Nephron progenitor cell (in vitro differentiated cells): ENCODE results near the gene ULBP1.
A peak's percentile ranks its signal among the peaks of the same experiment; 100 is the strongest.
"Not testable (repeated sequence)": the region's sequence is repeated elsewhere in the genome, so short reads cannot be mapped to it uniquely, and the experiment has no call there.

Experiments used
- DNase-seq: peaks from one replicate; pipeline ENCODE4 v3.0.0; 2021
- H3K27ac Mint-ChIP-seq: 2 replicates; pipeline ENCODE4 v1.8.0; 2021; ENCODE audit warnings: mild to moderate bottlenecking, moderate library complexity, mixed read lengths
- H3K27me3 Mint-ChIP-seq: 2 replicates; pipeline ENCODE4 v1.8.0; 2021; ENCODE audit warnings: mild to moderate bottlenecking, low read depth, mixed read lengths; ENCODE audit not compliant: poor library complexity
- H3K36me3 Mint-ChIP-seq: 2 replicates; pipeline ENCODE4 v1.8.0; 2021; ENCODE audit warnings: low read depth, mixed read lengths
- H3K4me1 Mint-ChIP-seq: 2 replicates; pipeline ENCODE4 v1.8.0; 2021; ENCODE audit warnings: mixed read lengths
- H3K4me3 Mint-ChIP-seq: 2 replicates; pipeline ENCODE4 v1.8.0; 2021; ENCODE audit warnings: mild to moderate bottlenecking, moderate library complexity, mixed read lengths
- H3K9me3 Mint-ChIP-seq: 2 replicates; pipeline ENCODE4 v1.8.0; 2021; ENCODE audit warnings: mild to moderate bottlenecking, moderate library complexity, mixed read lengths
- CTCF ChIP-seq: fragments of 200-600 bp; sonication (generic); IDR thresholded peaks from 2 replicates; pipeline ENCODE4 v1.5.0; 2021; ENCODE audit warnings: antibody characterized with exemption

ULBP1 gene

GRCh38 chr6:149924933-149925252 lies 38.9 kb upstream of the ULBP1 start:
- Mint-ChIP-seq H3K4me1 (peaks cover 16% of the 10 kb centered on the region), H3K36me3 (no peaks in the 10 kb centered on the region), H3K27me3 (peaks cover 97% of the 10 kb centered on the region), H3K4me3 (no peak overlapping the region), H3K9me3 (peaks cover 30% of the 10 kb centered on the region), H3K27ac (no peak overlapping the region)
- TF ChIP-seq CTCF: no peak
- DNase-seq: no peak

DNA sequence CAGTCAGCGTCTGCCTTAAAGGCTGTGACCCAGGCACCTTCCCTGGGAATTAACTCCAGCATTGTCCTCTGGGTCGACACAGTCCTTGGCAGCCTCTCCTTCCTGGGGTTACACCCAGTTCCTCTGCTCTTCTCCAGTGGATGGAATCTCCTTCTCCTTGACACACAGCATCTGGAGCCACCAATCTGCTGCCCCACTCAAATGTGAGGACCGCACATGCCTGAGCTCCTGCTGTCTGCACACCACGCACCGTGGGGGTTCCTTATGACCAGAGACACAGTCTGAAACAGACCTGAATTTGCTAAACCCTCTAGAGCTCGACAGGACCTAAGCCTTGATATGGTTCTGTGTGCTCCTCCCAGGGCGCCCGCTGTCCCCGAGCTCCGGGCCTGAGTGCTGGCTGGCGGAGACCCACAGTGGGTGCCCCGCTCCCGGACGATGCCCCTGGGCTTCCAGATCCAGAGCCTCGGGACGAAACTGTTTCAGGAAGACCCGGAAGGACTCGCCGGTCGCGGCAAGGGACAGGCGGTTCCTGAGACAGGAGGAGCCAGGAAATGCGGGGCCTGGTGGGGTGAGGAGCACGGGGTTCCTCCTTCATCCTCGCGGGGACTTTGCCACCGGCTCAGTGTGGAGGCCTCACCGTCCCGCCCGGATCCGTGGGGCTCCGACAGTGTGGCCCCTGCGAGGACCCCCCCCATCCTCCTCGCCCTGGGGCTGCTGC lies 38.3 kb upstream of the ULBP1 start:
- TF ChIP-seq CTCF: no peak
- peak; percentile 23 for DNase-seq
- Mint-ChIP-seq H3K27ac (no peak overlapping the region), H3K9me3 (peaks cover 35% of the 10 kb centered on the region), H3K27me3 (peaks cover 97% of the 10 kb centered on the region), H3K4me1 (peaks cover 16% of the 10 kb centered on the region), H3K36me3 (no peaks in the 10 kb centered on the region), H3K4me3 (peak overlapping the region; percentile 73)

GRCh38 chr6:149925974-149926777 lies 37.6 kb upstream of the ULBP1 start:
- Mint-ChIP-seq H3K4me1 (peaks cover 16% of the 10 kb centered on the region), H3K4me3 (peak overlapping the region; percentile 82), H3K36me3 (no peaks in the 10 kb centered on the region), H3K27ac (no peak overlapping the region), H3K27me3 (peaks cover 97% of the 10 kb centered on the region), H3K9me3 (peaks cover 37% of the 10 kb centered on the region)
- TF ChIP-seq CTCF: peak; percentile 82
- peak; percentile 90 for DNase-seq

DNA sequence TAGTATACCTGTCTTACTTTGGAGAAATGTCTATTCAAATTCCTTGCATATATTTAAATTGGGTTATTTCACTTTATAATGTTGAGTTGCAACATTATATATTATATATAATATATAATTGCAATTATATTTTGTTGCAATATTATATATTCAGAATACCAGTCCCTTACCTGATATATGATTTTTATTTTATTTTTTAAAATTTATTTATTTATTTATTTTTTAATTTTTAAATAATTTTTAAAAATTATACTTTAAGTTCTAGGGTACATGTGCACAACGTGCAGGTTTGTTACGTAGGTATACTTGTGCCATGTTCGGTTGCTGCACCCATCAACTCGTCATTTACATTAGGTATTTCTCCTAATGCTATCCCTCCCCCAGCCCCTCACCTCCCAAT lies 36.7 kb upstream of the ULBP1 start:
- DNase-seq, H3K36me3 Mint-ChIP-seq, H3K27ac Mint-ChIP-seq, H3K4me3 Mint-ChIP-seq: not testable (repeated sequence)
- peaks cover 16% of the 10 kb centered on the region for H3K4me1 Mint-ChIP-seq
- peaks cover 37% of the 10 kb centered on the region for H3K9me3 Mint-ChIP-seq
- peaks cover 97% of the 10 kb centered on the region for H3K27me3 Mint-ChIP-seq

DNA sequence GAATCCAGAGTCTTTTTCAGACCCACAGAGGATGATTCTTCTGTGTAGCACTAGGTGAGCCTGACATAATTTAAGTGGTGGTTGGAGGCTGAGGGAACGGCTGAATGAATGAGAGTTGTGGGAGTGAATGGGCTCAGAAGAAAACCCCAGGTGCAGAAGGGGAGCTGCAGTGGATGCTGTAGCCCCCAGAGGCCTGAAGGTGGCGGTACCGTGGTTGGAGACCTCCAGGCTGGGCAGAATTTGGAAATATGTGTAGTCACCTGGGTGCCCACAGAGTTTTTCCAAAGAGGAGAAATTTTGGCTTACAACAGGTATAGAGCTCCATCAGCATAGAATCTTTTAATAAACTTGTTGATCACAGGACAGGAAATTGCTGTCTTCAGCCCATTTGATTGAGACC lies 34.3 kb upstream of the ULBP1 start:
- Mint-ChIP-seq H3K27me3 (peaks cover 97% of the 10 kb centered on the region), H3K36me3 (no peaks in the 10 kb centered on the region), H3K4me3 (no peak overlapping the region), H3K9me3 (peaks cover 25% of the 10 kb centered on the region), H3K4me1 (no peaks in the 10 kb centered on the region), H3K27ac (no peak overlapping the region)
- DNase-seq: peak; percentile 34
- TF ChIP-seq CTCF: peak; percentile 54

DNA sequence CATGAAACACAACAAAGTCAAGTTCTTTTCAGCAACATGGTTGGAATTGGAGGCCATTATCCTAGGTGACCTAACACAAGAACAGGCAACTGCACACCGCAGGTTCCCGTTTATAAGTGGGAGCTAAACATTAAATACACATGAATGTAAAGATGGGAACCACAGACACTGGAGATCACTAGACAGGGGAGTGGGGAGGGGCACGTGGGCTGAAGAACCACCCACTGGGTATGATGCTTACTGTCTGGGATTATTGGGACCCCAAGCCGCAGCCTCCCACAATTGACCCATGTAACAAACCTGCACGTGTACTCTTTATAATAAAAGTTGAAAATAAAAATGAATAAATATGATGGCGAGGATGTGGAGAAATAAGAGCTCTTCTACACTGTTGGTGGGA lies 32.2 kb upstream of the ULBP1 start:
- TF ChIP-seq CTCF: no peak
- Mint-ChIP-seq H3K27ac (no peak overlapping the region), H3K27me3 (peaks cover 97% of the 10 kb centered on the region), H3K4me3 (no peak overlapping the region), H3K9me3 (peaks cover 18% of the 10 kb centered on the region), H3K4me1 (no peaks in the 10 kb centered on the region), H3K36me3 (no peaks in the 10 kb centered on the region)
- no peak for DNase-seq
